ENCODE results near the gene HSD17B8.

Gene HSD17B8

DNA sequence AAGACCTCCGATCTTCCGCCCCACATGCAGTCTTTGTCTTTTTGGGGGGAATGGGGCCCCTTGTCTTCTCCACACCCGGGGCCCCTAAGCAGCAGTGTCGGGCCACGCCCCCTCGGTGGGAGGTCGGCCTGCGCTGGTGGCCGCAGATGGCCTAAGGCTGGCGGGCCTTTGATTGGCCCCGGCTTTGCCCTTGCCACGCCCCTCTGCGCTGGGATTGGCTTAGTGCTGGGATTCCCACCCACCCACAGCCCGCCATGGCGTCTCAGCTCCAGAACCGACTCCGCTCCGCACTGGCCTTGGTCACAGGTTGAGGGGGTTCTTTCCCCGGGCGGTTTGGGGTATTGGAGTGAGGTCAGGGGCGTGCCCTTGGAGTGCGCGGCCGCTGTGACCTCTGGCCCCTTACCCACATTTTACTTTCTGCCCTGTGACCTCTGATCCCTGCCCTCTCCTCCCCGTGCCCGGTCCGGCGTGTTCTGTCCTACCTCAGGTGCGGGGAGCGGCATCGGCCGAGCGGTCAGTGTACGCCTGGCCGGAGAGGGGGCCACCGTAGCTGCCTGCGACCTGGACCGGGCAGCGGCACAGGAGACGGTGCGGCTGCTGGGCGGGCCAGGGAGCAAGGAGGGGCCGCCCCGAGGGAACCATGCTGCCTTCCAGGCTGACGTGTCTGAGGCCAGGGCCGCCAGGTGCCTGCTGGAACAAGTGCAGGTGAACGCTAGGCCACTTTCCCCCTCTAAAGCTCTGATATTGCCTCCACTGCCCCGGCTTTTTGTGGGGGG is at the start of gene HSD17B8:
Gene HSD17B8 (plus strand): TSS at position 241 of the 776 bp plus-strand sequence. CDS start 14 bp downstream, at position 255.
- DNase-seq (ENCODE audit: low read depth) = peak; percentile 84

GRCh38 chr6:33156561-33156960 is 47.9 kb upstream of the HSD17B8 start:
- DNase-seq (ENCODE audit: low read depth) = no peak

GRCh38 chr6:33156964-33157363 is 47.5 kb upstream of the HSD17B8 start:
- DNase-seq (ENCODE audit: low read depth) = no peak

DNA sequence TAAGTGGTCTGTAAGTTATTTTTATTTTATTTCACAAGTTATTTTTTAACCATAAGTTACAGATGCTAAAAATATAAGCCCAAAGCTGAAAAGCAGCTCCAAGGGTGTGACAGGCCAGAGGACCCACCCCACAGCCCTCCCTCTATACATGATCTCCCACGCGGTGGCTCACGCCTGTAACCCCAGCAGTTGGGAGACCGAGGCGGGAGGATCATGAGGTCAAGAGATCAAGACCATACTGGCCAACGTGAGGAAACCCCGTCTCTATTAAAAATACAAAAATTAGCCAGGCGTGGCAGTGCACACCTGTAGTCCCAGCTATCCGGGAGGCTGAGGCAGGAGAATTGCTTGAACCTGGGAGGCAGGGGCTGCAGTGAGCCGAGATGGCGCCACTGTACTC is 44.4 kb upstream of the HSD17B8 start:
- no peak for DNase-seq (ENCODE audit: low read depth)

DNA sequence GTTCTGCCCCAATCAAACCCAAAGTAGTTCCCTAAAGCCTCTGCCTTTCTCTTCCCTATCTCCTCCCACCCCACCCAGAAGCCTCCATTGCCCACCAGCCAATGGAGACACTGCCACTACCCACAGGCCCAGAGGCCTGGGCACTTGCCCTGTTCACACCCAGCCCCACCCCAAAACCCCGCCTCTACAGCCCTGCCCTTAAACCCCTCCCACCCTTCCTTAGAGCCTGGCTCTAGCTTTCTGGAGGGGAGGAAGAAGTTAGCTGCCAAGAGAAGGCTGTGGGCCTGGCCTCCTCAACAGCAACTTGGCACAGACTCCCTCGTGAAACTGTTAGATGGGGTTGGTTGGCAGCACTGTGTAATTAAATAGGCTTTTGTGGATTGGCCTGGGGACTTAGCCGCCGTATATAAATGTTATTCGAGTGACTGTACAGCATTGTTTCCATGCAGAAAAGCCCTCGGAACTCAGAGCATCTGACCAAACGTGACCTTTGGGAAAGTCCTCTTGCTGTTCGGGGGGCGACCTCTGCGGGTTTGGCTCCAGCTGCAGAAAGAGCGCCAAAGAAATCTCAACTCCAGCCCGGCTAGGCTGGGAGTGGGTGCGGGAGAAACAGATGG is 43.6 kb upstream of the HSD17B8 start:
- no peak for DNase-seq (ENCODE audit: low read depth)

DNA sequence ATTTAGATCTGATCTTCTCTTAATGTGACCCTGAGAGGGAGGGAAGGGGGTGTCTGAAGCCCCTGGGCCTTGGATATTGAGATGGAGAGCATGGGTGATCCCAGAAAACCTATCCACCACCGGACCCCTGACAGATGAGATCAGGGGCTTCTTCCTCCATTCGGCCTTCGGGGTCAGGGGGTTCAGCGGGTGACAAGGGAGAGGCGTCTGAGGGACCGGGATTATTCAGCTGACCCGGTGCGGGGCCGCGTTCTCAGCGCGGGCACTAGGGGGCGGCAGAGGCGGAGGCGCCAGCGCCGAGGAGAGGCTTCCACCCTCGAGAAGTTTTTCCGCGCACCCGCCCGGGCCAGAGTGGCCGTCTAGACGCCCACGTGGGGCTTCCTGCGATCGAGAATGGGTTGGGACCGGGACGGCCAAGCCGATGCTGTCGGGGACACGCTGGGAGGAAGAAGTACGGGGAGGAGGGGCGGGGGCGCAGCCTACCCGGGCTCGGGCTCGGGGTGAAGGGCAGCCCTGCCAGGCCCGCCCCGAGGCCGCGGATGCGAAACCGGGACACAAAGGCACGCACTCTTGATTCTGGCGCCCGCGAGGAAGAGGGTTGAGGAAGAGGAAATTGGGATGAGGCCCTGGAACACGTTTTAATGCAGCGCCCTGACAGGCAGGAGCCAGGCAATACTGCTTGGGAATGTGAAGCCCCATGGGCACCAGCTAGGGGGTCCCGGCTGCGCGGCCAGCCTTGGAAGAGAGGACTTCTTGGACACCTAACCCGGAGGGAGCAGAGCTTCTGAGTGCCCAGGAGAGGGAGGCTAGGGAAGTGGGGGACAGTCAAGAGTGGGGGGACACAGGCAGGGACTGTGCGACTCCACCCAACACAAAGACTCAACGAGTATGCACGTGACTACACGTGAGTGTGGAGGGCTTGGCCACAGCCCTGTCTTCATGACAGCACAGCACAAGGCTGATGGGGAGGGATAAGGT is 42.8 kb upstream of the HSD17B8 start:
- peak; percentile 72 for DNase-seq (ENCODE audit: low read depth)

DNA sequence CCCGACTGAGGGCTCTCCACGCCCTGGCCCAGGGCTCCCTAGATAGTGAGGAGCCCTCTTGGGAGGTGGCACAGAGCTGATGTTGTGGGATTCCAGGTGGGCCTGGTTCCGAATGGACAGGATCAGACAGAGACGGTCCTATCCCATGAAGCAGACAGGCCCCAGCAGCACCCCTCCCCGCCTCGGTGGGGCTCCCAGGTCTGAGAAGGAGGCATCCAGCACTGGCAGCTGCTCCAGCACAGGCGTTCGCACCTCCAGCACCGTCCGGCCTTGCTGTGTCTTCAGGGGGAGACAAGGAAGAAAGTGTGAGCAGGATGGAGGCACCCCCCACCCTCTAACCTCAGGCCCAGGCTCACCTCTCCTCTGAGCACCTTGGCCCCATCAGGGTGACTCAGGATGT is 40.9 kb upstream of the HSD17B8 start:
- DNase-seq (ENCODE audit: low read depth) = no peak

- DNase-seq (ENCODE audit: low read depth) = no peak
Measured at GRCh38 chr6:33164176-33164575, 40.3 kb upstream of the HSD17B8 start.

GRCh38 chr6:33164665-33165373 is 39.6 kb upstream of the HSD17B8 start:
- no peak for DNase-seq (ENCODE audit: low read depth)

DNA sequence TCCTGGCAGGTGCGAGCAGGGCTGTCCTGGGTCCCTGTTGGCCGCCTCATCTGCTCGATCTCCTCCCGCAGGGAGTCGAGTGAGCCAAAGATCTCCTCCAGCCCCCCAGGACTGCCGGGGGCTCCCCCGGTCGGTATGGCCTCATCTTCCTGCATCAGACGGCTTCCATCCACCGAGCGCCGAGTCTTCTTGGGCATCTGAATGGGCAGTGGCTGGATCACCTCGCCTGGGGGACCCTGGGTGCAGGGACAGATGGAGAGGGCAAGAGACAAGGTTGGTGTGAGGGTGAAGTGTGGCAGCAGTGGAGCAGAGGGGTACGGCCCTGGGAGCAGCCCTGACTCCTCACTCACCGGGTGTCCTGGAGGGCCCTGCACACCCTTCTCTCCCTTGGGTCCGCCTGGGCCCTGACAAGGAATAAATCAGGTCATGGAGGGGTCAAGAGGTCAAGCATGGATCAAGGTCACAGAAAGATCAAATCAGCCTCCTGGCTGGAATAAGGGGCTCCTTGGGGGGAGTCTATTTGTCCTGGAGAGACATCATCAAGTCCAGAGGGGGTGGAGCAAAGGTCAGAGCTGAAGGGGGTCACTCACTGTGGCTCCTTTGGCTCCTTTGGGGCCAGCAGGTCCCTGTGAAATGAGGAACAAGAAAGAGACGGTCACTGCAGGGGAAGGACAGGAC is 38.7 kb upstream of the HSD17B8 start:
- no peak for DNase-seq (ENCODE audit: low read depth)

DNA sequence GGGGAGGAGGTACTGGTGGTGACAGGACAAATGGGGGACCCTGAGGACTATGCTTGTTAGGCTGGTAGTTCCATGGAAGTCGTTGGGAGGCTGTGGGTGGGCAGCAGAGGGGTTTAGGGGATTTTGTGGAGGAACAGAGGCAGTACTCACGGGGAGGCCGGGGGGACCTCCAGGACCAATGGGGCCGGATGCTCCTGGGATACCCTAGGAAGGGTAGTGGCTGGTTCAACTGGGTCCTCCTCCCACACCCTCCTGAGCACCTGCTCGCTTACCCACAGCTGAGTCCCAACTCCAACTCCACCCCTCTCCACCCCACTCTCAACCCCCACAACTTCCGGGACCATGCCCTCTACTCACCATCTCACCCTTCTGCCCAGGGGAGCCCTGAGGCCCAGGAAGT is 38.1 kb upstream of the HSD17B8 start:
- DNase-seq (ENCODE audit: low read depth) = no peak

DNA sequence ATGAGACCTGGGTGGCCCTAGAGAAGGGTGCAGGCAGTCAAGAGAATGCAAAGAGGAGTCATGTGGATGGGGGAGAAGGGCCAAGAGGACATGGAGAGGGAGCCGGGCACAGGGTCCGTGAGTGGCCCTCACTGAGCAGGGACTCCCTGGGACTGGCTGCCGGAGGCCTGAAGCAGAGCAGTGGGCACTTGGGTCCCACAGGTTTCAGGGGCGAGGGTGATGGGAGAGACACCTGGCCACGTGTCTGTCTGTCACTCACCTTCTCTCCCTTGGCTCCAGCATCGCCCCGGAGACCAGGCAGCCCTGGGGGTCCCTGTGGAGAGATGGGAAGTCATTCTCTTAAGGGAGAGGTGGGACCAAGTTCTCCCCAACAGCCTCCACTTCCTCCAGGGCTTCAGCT is 37.6 kb upstream of the HSD17B8 start:
- no peak for DNase-seq (ENCODE audit: low read depth)

GRCh38 chr6:33167374-33168283 is 36.8 kb upstream of the HSD17B8 start:
- no peak for DNase-seq (ENCODE audit: low read depth)

- DNase-seq (ENCODE audit: low read depth) = no peak
Measured at GRCh38 chr6:33168284-33168601, 36.2 kb upstream of the HSD17B8 start.

DNA sequence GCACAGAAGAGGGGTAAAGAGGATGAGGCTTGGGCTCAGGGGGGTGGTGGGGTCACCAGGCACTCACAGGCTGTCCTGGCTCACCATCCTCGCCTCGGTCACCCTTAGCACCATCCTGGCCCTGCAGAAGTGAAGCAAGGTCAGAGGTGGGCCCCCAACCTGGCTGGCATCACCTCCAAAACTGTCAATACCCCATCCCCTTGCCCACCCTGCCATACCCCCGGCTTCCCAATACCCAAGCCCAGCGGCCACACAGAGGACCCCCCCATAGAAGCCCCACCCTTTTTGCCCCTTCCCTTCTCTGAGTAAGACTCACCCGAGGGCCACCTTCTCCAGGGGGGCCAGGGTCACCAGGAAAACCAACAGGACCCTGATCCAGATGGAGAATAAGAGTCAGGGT is 35.8 kb upstream of the HSD17B8 start:
- DNase-seq (ENCODE audit: low read depth) = no peak

DNA sequence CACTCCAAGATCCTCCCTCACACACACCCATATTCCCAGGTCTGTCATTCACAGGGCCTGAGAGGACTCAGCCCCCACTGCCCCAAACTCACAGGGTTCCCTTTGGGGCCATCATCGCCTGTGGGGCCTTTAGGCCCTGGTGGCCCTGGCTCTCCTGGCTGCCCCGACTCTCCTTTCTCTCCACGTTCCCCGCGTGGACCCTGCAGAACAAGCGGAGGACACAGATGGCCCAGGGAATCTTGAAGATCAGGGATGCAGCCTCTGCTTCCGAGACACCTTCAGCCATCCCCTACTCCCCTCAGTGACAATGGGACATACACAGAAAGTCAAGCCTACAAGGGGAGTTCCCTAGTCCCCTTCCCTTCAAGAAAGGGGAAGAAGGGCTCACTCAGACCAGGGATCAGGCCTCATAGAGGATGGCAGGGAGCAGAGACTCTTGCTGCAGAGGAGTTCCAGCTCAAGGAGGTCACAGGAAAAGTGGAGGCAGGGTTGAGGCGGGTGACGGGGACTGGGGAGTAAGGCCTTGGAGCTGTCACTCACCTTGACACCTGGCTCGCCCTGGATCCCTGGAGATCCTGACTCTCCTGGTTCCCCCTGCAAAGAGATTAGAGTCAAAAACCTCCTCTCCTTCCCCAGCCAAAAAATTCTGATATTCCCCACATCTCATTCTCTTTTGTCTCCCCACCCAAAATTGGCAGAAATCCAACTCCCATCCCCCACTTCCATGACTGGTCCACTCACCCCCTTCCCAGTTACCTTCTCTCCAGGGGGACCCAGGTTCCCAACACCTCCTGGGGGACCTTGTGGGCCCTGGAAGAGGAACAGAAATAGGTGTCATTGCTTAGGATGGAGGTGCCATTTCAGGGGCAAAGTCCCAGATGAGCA is 34.9 kb upstream of the HSD17B8 start:
- DNase-seq (ENCODE audit: low read depth) = no peak

- no peak for DNase-seq (ENCODE audit: low read depth)
Measured at GRCh38 chr6:33170176-33171015, 34.1 kb upstream of the HSD17B8 start.
